ENCODE results near the gene POLR1A. TPM values are rescaled to one million over a fixed set of nuclear protein-coding genes. Genes with fewer than 3 reads are reported as not detected.

POLR1A gene
- polyA plus RNA-seq, 3 donors = 0.45 to 2.1 (median 1.6) TPM

GRCh38 chr2:86049529-86049928 is 56.2 kb downstream of the POLR1A start:
- Mint-ChIP-seq H3K36me3 (peaks cover 65 to 75% of the 10 kb centered on the region in 2 donors), H3K27ac (peak overlapping the region in 1 of 7 donors; percentile 66)

GRCh38 chr2:86048888-86049287 is 56.8 kb downstream of the POLR1A start:
- H2AFZ ChIP-seq (ENCODE audit: insufficient read depth, low read depth, low read length, poor library complexity, severe bottlenecking) = no peak overlapping the region
- no peak overlapping the region for H3K4me3 Mint-ChIP-seq
- no peaks in the 10 kb centered on the region for H3K79me2 ChIP-seq (ENCODE audit: insufficient read depth, low read length)
- H3K9me3 ChIP-seq (replicated peaks in 1 of 2; ENCODE audit: control insufficient read depth in 1 of 2, insufficient read depth in 1 of 2, low read length in 2 of 2) = no peaks in the 10 kb centered on the region
- no peak for DNase-seq
- 96% methylated on average over 9 of the region's 11 CpGs for WGBS (ENCODE audit: insufficient coverage)
- H3K9ac ChIP-seq (ENCODE audit: insufficient read depth, low read length, poor library complexity, severe bottlenecking) = no peak overlapping the region
- H4K20me1 ChIP-seq (ENCODE audit: insufficient read depth, low read length) = no peaks in the 10 kb centered on the region
- H3K36me3 ChIP-seq (replicated peaks in 1 of 2; ENCODE audit: control insufficient read depth in 1 of 2, insufficient read depth in 2 of 2, low read length in 2 of 2) = peaks cover 62 to 77% of the 10 kb centered on the region in 2 donors
- H3K27me3 Mint-ChIP-seq (ENCODE audit: low read depth in 3 of 3) = peaks cover 0 to 2% (median 0%) of the 10 kb centered on the region in 3 donors
- no peak for TF ChIP-seq CTCF (IDR thresholded peaks at IDR 0.05)
- no peak overlapping the region for H3K4me2 ChIP-seq (replicated peaks; ENCODE audit: extremely low read depth, low read length, poor library complexity, severe bottlenecking)
- peak overlapping the region in 3 of 7 donors; percentile 43 to 57 (median 54) for H3K27ac Mint-ChIP-seq
- H3K4me1 Mint-ChIP-seq = peaks cover 25% of the 10 kb centered on the region
- H3K4me1 ChIP-seq (ENCODE audit: control insufficient read depth in 1 of 2, insufficient read depth in 2 of 2, low read length in 2 of 2) = peaks cover 9 to 21% of the 10 kb centered on the region in 2 donors
- no peak overlapping the region for H3K4me3 ChIP-seq (replicated peaks in 1 of 3; ENCODE audit: low read depth in 2 of 3, low read length in 3 of 3)
- intact Hi-C loops (cut with micrococcal nuclease) = no loop called here
- no peaks in the 10 kb centered on the region for H3K27me3 ChIP-seq (ENCODE audit: control insufficient read depth in 2 of 2, insufficient read depth in 2 of 2, low read length in 2 of 2)
- H3K36me3 Mint-ChIP-seq = peaks cover 64 to 74% of the 10 kb centered on the region in 2 donors
- H3K27ac ChIP-seq (ENCODE audit: low read depth in 1 of 2, low read length in 2 of 2) = no peak overlapping the region
- H3K9me3 Mint-ChIP-seq = no peaks in the 10 kb centered on the region

More at GRCh38 chr2:86049529-86049928, 56.2 kb downstream of the POLR1A start:
- no peaks in the 10 kb centered on the region for H3K9me3 ChIP-seq (replicated peaks in 1 of 2; ENCODE audit: control insufficient read depth in 1 of 2, insufficient read depth in 1 of 2, low read length in 2 of 2)
- intact Hi-C loops (cut with micrococcal nuclease) = no loop called here
- no peak overlapping the region for H3K4me2 ChIP-seq (replicated peaks; ENCODE audit: extremely low read depth, low read length, poor library complexity, severe bottlenecking)
- no peak overlapping the region for H2AFZ ChIP-seq (ENCODE audit: insufficient read depth, low read depth, low read length, poor library complexity, severe bottlenecking)
- Mint-ChIP-seq H3K9me3 (no peaks in the 10 kb centered on the region), H3K27me3 (ENCODE audit: low read depth in 3 of 3) (peaks cover 0 to 2% (median 0%) of the 10 kb centered on the region in 3 donors), H3K4me3 (no peak overlapping the region), H3K4me1 (peaks cover 25% of the 10 kb centered on the region)
- H3K27me3 ChIP-seq (ENCODE audit: control insufficient read depth in 2 of 2, insufficient read depth in 2 of 2, low read length in 2 of 2) = no peaks in the 10 kb centered on the region
- no CpG with 5 or more reads among the region's 1 CpG for WGBS (ENCODE audit: insufficient coverage)
- no peaks in the 10 kb centered on the region for H4K20me1 ChIP-seq (ENCODE audit: insufficient read depth, low read length)
- H3K4me3 ChIP-seq (replicated peaks in 1 of 3; ENCODE audit: low read depth in 2 of 3, low read length in 3 of 3) = no peak overlapping the region
- peaks cover 9 to 21% of the 10 kb centered on the region in 2 donors for H3K4me1 ChIP-seq (ENCODE audit: control insufficient read depth in 1 of 2, insufficient read depth in 2 of 2, low read length in 2 of 2)
- H3K27ac ChIP-seq (ENCODE audit: low read depth in 1 of 2, low read length in 2 of 2) = no peak overlapping the region
- H3K79me2 ChIP-seq (ENCODE audit: insufficient read depth, low read length) = no peaks in the 10 kb centered on the region
- H3K9ac ChIP-seq (ENCODE audit: insufficient read depth, low read length, poor library complexity, severe bottlenecking) = no peak overlapping the region
- peaks cover 59 to 75% of the 10 kb centered on the region in 2 donors for H3K36me3 ChIP-seq (replicated peaks in 1 of 2; ENCODE audit: control insufficient read depth in 1 of 2, insufficient read depth in 2 of 2, low read length in 2 of 2)
- TF ChIP-seq CTCF (IDR thresholded peaks at IDR 0.05) = no peak
- DNase-seq = no peak
